WERI-Rb-1 (cell line): ENCODE measurements around the gene TMEM62.

Source experiments
- DNase-seq: peaks from one replicate; pipeline ENCODE4 v3.0.0-alpha.2; 2020
- H3K27ac ChIP-seq: fragments of 250-450 bp; sonication (Bioruptor Pico); 2 replicates; pipeline ENCODE4 v1.5.1; 2020; ENCODE audit warnings: mild to moderate bottlenecking, moderate library complexity
- H3K27me3 ChIP-seq: fragments of 250-450 bp; sonication (Bioruptor Pico); 2 replicates; pipeline ENCODE4 v1.5.1; 2021; ENCODE audit warnings: mild to moderate bottlenecking, low read depth, moderate library complexity; ENCODE audit not compliant: insufficient read depth, severe bottlenecking
- H3K36me3 ChIP-seq: fragments of 250-450 bp; sonication (Bioruptor Pico); 2 replicates; pipeline ENCODE4 v1.5.1; 2020; ENCODE audit warnings: mild to moderate bottlenecking, moderate library complexity
- H3K4me3 ChIP-seq: 2 replicates; pipeline ENCODE4 v1.5.1; 2011; ENCODE audit warnings: low read depth, mild to moderate bottlenecking, control low read depth, low read length
- H3K9me3 ChIP-seq: fragments of 250-450 bp; sonication (Bioruptor Pico); 2 replicates; pipeline ENCODE4 v1.5.1; 2021; ENCODE audit warnings: mild to moderate bottlenecking, moderate library complexity; ENCODE audit not compliant: severe bottlenecking
- CTCF ChIP-seq: IDR thresholded peaks from 2 replicates; pipeline ENCODE4 v1.5.1; 2011; ENCODE audit warnings: low read depth, mild to moderate bottlenecking, control low read depth, inconsistent platforms, low read length

The TMEM62 gene

GRCh38 chr15:43133430-43134156 lies at the start of gene TMEM62:
TMEM62 (plus strand) TSS chr15:43133586; CDS start chr15:43133803, 217 bp downstream.
- Histone ChIP-seq H3K27me3 (no peaks in the 10 kb centered on the region), H3K36me3 (peaks cover 28% of the 10 kb centered on the region), H3K27ac (peak within 1 kb of the TSS; percentile 71), H3K4me3 (peak within 1 kb of the TSS; percentile 54), H3K9me3 (no peaks in the 10 kb centered on the region)
- DNase-seq = peak; percentile 79
- TF ChIP-seq CTCF = no peak

- no peaks in the 10 kb centered on the region for H3K27me3 ChIP-seq
- H3K9me3 ChIP-seq = no peaks in the 10 kb centered on the region
- H3K27ac ChIP-seq = no peak overlapping the region
- H3K36me3 ChIP-seq = peaks cover 33% of the 10 kb centered on the region
- no peak for TF ChIP-seq CTCF
- H3K4me3 ChIP-seq = no peak overlapping the region
- DNase-seq = no peak
Observed at GRCh38 chr15:43085921-43086320, 47.5 kb upstream of the TMEM62 start.

- Histone ChIP-seq H3K36me3 (peaks cover 37% of the 10 kb centered on the region), H3K27ac (no peak overlapping the region)
Observed at GRCh38 chr15:43086551-43086950, 46.8 kb upstream of the TMEM62 start.

GRCh38 chr15:43091859-43092258 lies 41.5 kb upstream of the TMEM62 start:
- Histone ChIP-seq H3K9me3 (no peaks in the 10 kb centered on the region), H3K27ac (no peak overlapping the region), H3K4me3 (no peak overlapping the region), H3K36me3 (peaks cover 9% of the 10 kb centered on the region), H3K27me3 (no peaks in the 10 kb centered on the region)
- TF ChIP-seq CTCF = no peak
- no peak for DNase-seq

More at GRCh38 chr15:43086551-43086950, 46.8 kb upstream of the TMEM62 start:
- DNase-seq = no peak
- Histone ChIP-seq H3K4me3 (no peak overlapping the region), H3K27me3 (no peaks in the 10 kb centered on the region), H3K9me3 (no peaks in the 10 kb centered on the region)
- TF ChIP-seq CTCF = no peak

GRCh38 chr15:43093026-43093425 lies 40.4 kb upstream of the TMEM62 start:
- TF ChIP-seq CTCF = no peak
- H3K27ac ChIP-seq = no peak overlapping the region
- H3K4me3 ChIP-seq = no peak overlapping the region
- H3K27me3 ChIP-seq = no peaks in the 10 kb centered on the region
- no peak for DNase-seq
- no peaks in the 10 kb centered on the region for H3K9me3 ChIP-seq
- H3K36me3 ChIP-seq = peaks cover 19% of the 10 kb centered on the region
